HCT116 (cell line): ENCODE measurements around the gene GPC1. TPM values are rescaled to one million over a fixed set of nuclear protein-coding genes. Genes with fewer than 3 reads are reported as not detected.
A peak's percentile ranks its signal among the peaks of the same experiment; 100 is the strongest.
"Not testable (repeated sequence)": the region's sequence is repeated elsewhere in the genome, so short reads cannot be mapped to it uniquely, and the experiment has no call there.

ENCODE experiments used
- ATAC-seq: fragments of 200-7000 bp; cut with Tn5 transposase; 2 replicates; pipeline ENCODE4 v1.9.1; 2020; ENCODE audit warnings: mild to moderate bottlenecking, moderate library complexity
- BruUV-seq: library from RNA; stranded (reverse); fragments of 400-500 nt; replicated peaks from 2 replicates; lab custom pipeline; 2021; lab: Mats Ljungman, UMichigan
- CTCF ChIA-PET: fragments of 300-600 bp; sonication (Branson Sonifier 250); formaldehyde crosslinking; loops from one replicate; lab custom pipeline; 2021; ENCODE audit warnings: antibody characterized with exemption; lab: Charles Lee
- POLR2A ChIA-PET: fragments of 300-600, 350-600 bp; sonication (Branson Sonifier 250); formaldehyde crosslinking; loops from one replicate; lab custom pipeline; 2021; ENCODE audit warnings: antibody characterized with exemption; lab: Charles Lee
- RAD21 ChIA-PET, 2 experiments: fragments of 300-600 bp; sonication (Branson Sonifier 250); formaldehyde crosslinking; loops; one replicate each; lab custom pipeline; 2023; ENCODE audit warnings: low total read pairs in 2 of 2; ENCODE audit not compliant: uncharacterized antibody in 2 of 2, unreplicated experiment in 2 of 2, low non-redundant PET in 1 of 2; lab: Charles Lee
- DNase-seq: peaks from one replicate; pipeline ENCODE4 v3.0.0-alpha.2; 2010; ENCODE audit warnings: low read depth, low spot score
- H2AFZ ChIP-seq: fragments of 200-600 bp; shearing (Covaris generic), sonication (generic); 2 replicates; pipeline ENCODE4 v1.6.1; 2017; ENCODE audit warnings: low read depth, mixed run types, mixed read lengths, antibody characterized with exemption, low read length; ENCODE audit not compliant: poor library complexity, severe bottlenecking
- H3K27ac ChIP-seq: 2 replicates; pipeline ENCODE4 v1.5.1; 2012; ENCODE audit warnings: low read depth, low read length
- H3K27me3 ChIP-seq: fragments of 200-600 bp; sonication (generic); 2 replicates; pipeline ENCODE4 v1.6.1; 2016; ENCODE audit warnings: mixed run types, low read length, mixed read lengths; ENCODE audit not compliant: insufficient read depth
- H3K36me3 ChIP-seq, 2 experiments: fragments of 200-500 bp in 1 of 2; fragments of 200-600 bp in 1 of 2; sonication (Bioruptor generic) in 1 of 2; sonication (generic) in 1 of 2; 2 replicates each; pipeline versions ENCODE4 v1.5.1 to v1.6.1; 2014 to 2016; ENCODE audit warnings: low read length in 2 of 2, inconsistent platforms in 1 of 2, mixed read lengths in 1 of 2, mixed run types in 1 of 2; ENCODE audit not compliant: insufficient read depth in 2 of 2, control insufficient read depth in 1 of 2
- H3K4me1 ChIP-seq, 2 experiments: fragments of 200-600 bp in 1 of 2; sonication (generic) in 1 of 2; 2 replicates each; pipeline versions ENCODE4 v1.5.1 to v1.6.1; 2012 to 2017; ENCODE audit warnings: low read length in 2 of 2, inconsistent platforms in 1 of 2, mild to moderate bottlenecking in 1 of 2, mixed read lengths in 1 of 2, mixed run types in 1 of 2, moderate library complexity in 1 of 2; ENCODE audit not compliant: insufficient read depth in 2 of 2, control insufficient read depth in 1 of 2
- H3K4me2 ChIP-seq: fragments of 200-600 bp; sonication (generic); 2 replicates; pipeline ENCODE4 v1.6.1; 2017; ENCODE audit warnings: mixed run types, low read length, mixed read lengths
- H3K4me3 ChIP-seq, 2 experiments: fragments of 200-600 bp in 1 of 2; sonication (generic) in 1 of 2; replicated peaks in 1 of 2; 2 replicates each; pipeline ENCODE4 v1.5.1; 2011 to 2016; ENCODE audit warnings: low read length in 2 of 2, control low read depth in 1 of 2, low read depth in 1 of 2, mild to moderate bottlenecking in 1 of 2, mixed read lengths in 1 of 2, mixed run types in 1 of 2
- H3K79me2 ChIP-seq: fragments of 200-600 bp; sonication (generic); 2 replicates; pipeline ENCODE4 v1.6.1; 2017; ENCODE audit warnings: mild to moderate bottlenecking, mixed run types, low read length, moderate library complexity, mixed read lengths; ENCODE audit not compliant: insufficient read depth
- H3K9ac ChIP-seq: fragments of 200-600 bp; sonication (generic); 2 replicates; pipeline ENCODE4 v1.6.1; 2016; ENCODE audit warnings: low read length, mixed read lengths
- H3K9me2 ChIP-seq: fragments of 200-600 bp; sonication (generic), shearing (Covaris generic); 2 replicates; pipeline ENCODE4 v1.6.1; 2017; ENCODE audit warnings: mixed run types, mild to moderate bottlenecking, moderate library complexity; ENCODE audit not compliant: insufficient read depth
- H3K9me3 ChIP-seq, 2 experiments: fragments of 200-500 bp in 1 of 2; fragments of 200-600 bp in 1 of 2; sonication (Bioruptor generic) in 1 of 2; sonication (generic) in 1 of 2; 2 replicates each; pipeline ENCODE4 v1.6.1; 2014 to 2017; ENCODE audit warnings: low read length in 2 of 2, mixed read lengths in 2 of 2, inconsistent platforms in 1 of 2, low read depth in 1 of 2, mild to moderate bottlenecking in 1 of 2, mixed run types in 1 of 2, moderate library complexity in 1 of 2; ENCODE audit not compliant: control insufficient read depth in 1 of 2, insufficient read depth in 1 of 2
- H4K20me1 ChIP-seq: fragments of 200-600 bp; sonication (generic), shearing (Covaris generic); 2 replicates; pipeline ENCODE4 v1.6.1; 2017; ENCODE audit warnings: mixed run types, mild to moderate bottlenecking, moderate library complexity; ENCODE audit not compliant: insufficient read depth
- CBX3 ChIP-seq: IDR thresholded peaks from 2 replicates; pipeline ENCODE4 v1.6.1; 2012; ENCODE audit warnings: low read depth
- POLR2AphosphoS5 ChIP-seq: IDR thresholded peaks from 2 replicates; pipeline ENCODE4 v1.6.1; 2011; ENCODE audit warnings: mild to moderate bottlenecking, low read depth, low read length, moderate library complexity
- RAD21 ChIP-seq: IDR thresholded peaks from 2 replicates; pipeline ENCODE4 v1.6.1; 2012; ENCODE audit warnings: low read depth, mild to moderate bottlenecking
- SRF ChIP-seq: IDR thresholded peaks from 2 replicates; pipeline ENCODE4 v1.6.1; 2012; ENCODE audit warnings: low read depth
- ZFX ChIP-seq: fragments of 450-650 bp; IDR thresholded peaks from 2 replicates; pipeline ENCODE4 v1.6.1; 2017
- intact Hi-C: fragments of 100-400 bp; cut with micrococcal nuclease; formaldehyde crosslinking; loops from 2 replicates; pipeline ENCODE4 v1.10.0; 2022
- total RNA-seq: library from RNA; stranded (reverse); gene quantifications from one replicate; pipeline ENCODE4 v1.2.1, GENCODE V29; 2021; ENCODE audit not compliant: unreplicated experiment
- TF ChIP-seq, protein P1 (sequence below): IDR thresholded peaks from 2 replicates; pipeline ENCODE4 v1.6.1; 2011; ENCODE audit warnings: mild to moderate bottlenecking, low read length, moderate library complexity; ENCODE audit not compliant: insufficient replicate concordance; ENCODE audit errors: extremely low read depth

The GPC1 gene
- total RNA-seq, 1 experiment from 2014 or later = 79.1 TPM

DNA sequence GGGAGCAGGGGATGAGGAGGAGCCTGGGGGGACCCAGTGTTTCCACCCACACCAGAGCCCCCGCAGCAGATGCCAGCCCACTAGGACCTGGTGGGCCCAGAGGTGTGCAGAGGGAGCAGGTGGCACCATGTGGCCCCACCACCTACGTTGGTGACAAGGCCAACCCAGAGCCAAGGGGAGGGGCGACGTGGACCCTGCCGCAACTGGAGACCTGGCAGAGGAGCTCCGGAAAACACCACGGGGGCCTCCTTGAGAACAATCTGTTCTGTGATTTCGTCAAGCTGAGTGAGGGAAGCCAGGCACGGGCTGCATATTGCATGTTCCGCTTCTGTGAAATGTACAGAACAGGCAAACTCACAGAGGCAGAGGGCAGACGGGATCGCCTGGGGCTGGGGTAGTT lies 49.1 kb upstream of the GPC1 start (continued):
- TF ChIP-seq, protein P1, sequence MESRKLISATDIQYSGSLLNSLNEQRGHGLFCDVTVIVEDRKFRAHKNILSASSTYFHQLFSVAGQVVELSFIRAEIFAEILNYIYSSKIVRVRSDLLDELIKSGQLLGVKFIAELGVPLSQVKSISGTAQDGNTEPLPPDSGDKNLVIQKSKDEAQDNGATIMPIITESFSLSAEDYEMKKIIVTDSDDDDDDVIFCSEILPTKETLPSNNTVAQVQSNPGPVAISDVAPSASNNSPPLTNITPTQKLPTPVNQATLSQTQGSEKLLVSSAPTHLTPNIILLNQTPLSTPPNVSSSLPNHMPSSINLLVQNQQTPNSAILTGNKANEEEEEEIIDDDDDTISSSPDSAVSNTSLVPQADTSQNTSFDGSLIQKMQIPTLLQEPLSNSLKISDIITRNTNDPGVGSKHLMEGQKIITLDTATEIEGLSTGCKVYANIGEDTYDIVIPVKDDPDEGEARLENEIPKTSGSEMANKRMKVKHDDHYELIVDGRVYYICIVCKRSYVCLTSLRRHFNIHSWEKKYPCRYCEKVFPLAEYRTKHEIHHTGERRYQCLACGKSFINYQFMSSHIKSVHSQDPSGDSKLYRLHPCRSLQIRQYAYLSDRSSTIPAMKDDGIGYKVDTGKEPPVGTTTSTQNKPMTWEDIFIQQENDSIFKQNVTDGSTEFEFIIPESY = no peak
- TF ChIP-seq POLR2AphosphoS5 (no peak), SRF (no peak), ZFX (no peak), RAD21 (no peak), CBX3 (no peak)

DNA sequence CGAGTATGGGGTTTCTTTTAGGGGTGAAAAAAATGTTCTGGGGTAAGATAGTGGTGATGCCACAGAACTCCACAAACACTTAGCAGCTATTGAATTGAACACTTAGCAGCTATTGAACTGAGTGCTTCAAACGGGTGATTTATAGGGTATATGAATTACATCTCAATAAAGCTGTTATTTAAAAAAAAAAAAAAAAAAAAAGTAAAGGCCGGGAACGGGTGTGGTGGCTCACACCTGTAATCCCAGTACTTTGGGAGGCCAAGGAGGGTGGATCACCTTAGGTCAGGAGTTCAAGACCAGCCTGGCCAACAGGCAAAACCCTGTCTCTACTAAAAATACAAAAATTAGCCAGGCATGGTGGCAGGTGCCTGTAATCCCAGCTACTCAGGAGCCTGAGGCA lies 48.7 kb upstream of the GPC1 start:
- TSS peak; percentile 87 for BruUV-seq
- ATAC-seq, H3K36me3 ChIP-seq, H3K27me3 ChIP-seq, DNase-seq, H3K9me3 ChIP-seq, H3K9ac ChIP-seq, H3K9me2 ChIP-seq, POLR2A ChIA-PET, H3K4me3 ChIP-seq, CTCF ChIA-PET, H2AFZ ChIP-seq, H3K79me2 ChIP-seq, H4K20me1 ChIP-seq, H3K27ac ChIP-seq: not testable (repeated sequence)
- RAD21 ChIA-PET = interaction anchor here in 1 of 2 experiments (1.1 kb wide), 1 partner anchor 45 kb away, joined by 4 read pairs; no protein-coding TSS in a partner anchor
- intact Hi-C loops = loop anchor here (1.0 kb wide), 1 partner anchor 49 kb away; the partner anchor contains the start of gene GPC1
- peaks cover 21 to 39% of the 10 kb centered on the region in 2 experiments for H3K4me1 ChIP-seq
- peak overlapping the region; percentile 90 for H3K4me2 ChIP-seq
